ENCODE results near the gene ARCN1.

Gene ARCN1

DNA sequence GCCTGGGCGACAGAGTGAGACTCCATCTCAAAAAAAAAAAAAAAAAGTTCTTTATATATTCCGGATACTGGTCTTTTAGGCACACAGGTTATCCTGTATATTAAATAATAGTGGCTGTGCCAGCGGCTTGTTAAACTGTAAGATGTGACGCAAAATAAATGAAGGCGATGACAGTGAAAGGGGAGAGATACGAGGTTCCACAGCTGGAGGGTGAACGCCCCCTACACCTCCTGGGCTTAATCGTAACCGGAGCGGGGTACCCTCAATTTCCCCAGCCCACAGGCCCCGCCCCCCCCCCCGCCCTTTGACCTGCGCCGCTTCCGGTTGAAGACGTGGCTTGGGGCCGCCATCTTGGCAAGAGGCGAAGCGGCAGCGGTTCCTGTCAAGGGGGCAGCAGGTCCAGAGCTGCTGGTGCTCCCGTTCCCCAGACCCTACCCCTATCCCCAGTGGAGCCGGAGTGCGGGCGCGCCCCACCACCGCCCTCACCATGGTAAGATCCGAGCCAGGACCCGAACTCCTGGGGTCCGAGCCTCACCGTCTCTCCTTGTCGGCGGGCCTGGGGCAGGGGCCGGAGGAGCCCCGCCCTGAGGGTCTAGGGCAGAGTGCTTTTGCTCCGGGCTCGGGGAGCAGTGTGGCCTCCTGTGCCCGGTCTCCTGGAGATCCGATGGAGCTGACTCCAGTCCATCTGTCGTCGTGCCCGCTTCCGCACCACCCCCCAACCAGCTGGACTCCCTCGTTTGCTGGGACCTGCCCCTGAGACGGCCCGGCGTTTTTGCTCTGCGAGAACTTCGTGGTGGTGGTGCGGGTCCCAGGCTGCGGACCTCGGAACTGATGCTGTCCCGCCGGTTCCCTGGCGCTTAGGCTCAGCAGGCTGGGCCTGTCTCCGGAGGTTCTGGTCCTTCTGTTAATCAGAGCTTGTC lies at the start of gene ARCN1:
Gene ARCN1, plus strand, starts transcription at position 349 of the 920 bp plus-strand sequence. Its CDS starts 139 bp downstream, at position 488.
- peak; percentile 4 for DNase-seq

DNA sequence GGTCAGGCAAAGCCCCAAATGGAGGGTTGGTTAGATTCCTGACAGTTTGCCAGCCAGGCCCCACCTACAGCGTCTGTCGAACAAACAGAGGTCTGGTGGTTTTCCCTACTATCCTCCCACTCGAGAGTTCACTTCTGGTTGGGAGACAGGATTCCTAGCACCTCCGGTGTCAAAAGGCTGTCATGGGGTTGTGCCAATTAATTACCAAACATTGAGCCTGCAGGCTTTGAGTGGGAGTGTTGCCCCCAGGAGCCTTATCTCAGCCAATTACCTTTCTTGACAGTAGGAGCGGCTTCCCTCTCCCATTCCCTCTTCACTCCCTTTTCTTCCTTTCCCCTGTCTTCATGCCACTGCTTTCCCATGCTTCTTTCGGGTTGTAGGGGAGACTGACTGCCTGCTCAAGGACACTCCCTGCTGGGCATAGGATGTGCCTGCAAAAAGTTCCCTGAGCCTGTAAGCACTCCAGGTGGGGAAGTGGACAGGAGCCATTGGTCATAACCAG lies 49.6 kb upstream of the ARCN1 start:
- DNase-seq: no peak

DNA sequence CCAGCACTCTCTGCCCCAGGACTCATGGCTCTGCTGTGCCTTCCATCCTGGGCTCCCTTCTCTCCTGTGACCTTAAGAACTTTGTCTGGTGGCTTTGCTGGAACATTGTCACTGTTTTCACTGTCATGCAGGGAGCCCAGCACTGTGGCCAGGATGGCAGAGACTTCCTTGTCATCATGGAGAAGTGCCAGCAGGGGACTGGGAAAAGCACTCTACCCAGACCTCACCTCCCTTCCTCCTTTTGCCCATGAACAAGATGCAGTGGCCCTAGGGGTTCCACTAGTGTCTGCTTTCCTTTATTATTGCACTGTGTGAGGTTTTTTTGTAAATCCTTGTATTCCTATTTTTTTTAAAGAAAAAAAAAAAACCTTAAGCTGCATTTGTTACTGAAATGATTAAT lies 47.9 kb upstream of the ARCN1 start:
- DNase-seq: no peak

GRCh38 chr11:118524757-118525470 lies 47.3 kb upstream of the ARCN1 start:
- DNase-seq: no peak

DNA sequence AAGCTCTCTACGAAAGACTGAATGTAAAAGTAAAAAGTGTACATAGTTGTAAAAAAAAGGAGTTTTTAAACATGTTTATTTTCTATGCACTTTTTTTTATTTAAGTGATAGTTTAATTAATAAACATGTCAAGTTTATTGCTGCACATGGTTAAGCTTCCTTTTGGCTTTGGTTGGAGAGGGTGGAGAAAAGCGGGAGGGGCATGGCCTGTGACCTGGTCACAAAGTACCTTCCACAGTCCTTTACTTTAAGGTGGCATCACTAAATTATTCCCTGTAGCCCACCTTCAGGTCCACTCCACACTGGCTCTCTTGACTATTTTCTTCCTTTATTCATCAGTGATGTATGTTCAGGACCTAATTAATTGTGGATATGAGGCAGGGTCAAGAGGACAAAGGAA lies 45.5 kb upstream of the ARCN1 start:
- DNase-seq: no peak

DNA sequence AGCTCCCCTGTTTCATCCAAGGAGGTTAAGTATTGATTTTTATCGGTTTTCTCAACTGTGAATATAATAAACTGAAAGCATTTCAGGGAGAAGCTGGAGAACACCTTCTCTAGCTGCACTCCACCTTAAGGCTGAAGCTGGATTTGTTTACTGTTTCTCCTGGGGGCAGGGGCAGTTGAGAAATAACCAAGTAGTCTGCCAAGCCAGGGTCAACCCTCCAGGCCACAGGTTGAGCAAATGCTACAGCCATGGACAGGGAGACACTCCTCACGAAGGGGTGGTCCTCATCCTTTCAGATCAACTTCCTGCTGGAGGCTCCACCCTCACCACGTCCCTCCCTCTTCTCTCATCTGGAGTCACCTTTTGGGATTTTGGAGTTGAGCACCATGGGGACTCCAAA lies 45.1 kb upstream of the ARCN1 start, which contains the start of gene TTC36:
Gene TTC36, plus strand, starts transcription at position 366 of the 400 bp plus-strand sequence. Its CDS starts 21 bp downstream, at position 387.
- DNase-seq: no peak

DNA sequence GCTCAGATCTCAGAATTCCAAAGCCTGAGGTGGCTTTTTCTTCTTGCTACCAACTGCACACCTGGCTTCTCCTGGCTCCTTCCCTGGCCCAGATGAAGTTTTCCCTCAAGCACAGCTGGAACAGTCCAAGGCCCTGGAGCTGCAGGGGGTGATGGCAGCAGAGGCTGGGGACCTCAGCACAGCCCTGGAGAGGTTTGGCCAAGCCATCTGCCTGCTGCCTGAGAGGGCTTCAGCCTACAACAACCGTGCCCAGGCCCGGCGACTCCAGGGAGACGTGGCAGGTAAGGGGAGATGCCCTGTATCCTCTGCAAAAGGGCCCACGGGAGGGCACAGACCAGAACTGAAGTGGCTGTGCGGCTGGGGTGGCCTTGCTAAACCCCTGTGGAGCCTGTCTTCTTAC lies 43.7 kb upstream of the ARCN1 start:
- DNase-seq: no peak

DNA sequence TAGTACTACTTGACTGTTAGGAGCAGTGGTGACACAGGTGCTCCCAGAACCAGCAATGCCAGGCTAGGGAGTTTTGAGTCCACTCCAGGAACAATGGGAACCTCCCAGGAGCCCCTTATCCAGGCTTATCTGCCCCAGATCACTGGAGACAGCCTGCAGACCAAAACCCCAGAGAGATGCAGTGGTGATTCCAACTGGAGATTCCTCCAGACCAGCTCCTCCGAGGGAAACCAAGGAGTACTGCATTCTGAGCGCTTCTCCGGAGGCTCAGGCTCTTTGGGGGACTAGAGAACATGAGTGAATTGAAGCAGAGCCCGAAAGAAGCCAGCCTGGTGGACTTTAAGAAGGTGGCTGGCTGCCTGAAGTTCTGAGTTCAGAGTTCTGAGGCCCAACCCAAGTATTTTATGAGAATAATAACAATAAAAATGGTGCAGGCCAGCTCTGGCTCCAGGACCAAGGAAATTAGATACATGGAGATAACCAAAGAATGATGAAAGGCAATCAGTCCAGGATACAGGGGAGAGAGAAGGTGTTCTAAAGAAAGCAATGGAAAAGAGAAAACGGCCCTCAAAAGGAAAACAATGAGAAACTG lies 42.5 kb upstream of the ARCN1 start:
- DNase-seq: no peak

- no peak for DNase-seq
Measured at GRCh38 chr11:118530180-118530682, 42.0 kb upstream of the ARCN1 start.

DNA sequence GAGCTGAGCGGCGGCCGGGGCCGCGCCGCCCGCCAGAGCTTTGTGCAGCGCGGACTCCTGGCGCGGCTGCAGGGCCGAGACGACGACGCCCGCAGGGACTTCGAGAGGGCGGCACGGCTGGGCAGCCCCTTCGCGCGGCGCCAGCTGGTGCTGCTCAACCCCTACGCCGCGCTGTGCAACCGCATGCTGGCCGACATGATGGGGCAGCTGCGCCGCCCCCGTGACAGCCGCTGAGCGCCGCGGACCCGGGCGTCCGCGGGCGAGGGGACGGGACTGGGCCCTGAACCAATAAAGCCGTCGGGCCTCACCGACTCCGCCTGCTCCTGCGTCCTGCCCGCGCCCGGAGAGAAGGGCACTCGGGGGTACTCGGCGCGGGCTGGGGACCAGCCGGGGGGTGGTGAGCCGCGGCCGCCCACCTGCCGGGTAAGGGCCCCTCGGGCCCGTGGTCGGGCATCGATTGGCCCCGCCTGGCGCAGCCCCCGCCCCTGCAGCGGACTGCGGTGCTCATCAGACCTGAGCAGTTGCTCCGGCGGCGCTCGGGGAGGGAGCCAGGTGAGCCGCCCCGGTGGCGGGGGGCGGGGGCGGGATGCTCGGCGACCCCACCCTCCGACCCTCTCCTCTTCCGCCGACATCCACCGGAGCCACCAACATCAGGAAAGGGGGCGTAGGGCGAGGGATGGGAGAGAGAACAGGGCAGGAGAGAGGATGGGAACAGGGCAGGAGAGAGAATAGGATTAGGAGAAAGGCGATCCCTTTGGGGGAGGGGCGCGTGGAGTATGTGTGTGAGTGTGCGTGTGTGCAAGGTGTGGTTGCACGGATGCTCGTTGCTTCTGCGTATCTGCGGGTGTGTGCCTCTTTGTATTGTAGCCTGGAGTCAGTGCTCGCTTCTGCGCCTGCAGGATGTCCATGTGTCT lies 41.3 kb upstream of the ARCN1 start, which contains the start of gene TMEM25:
Gene TMEM25, plus strand, starts transcription at position 510 of the 914 bp plus-strand sequence. CDS start 610 bp downstream, outside the sequence.
- DNase-seq: no peak

DNA sequence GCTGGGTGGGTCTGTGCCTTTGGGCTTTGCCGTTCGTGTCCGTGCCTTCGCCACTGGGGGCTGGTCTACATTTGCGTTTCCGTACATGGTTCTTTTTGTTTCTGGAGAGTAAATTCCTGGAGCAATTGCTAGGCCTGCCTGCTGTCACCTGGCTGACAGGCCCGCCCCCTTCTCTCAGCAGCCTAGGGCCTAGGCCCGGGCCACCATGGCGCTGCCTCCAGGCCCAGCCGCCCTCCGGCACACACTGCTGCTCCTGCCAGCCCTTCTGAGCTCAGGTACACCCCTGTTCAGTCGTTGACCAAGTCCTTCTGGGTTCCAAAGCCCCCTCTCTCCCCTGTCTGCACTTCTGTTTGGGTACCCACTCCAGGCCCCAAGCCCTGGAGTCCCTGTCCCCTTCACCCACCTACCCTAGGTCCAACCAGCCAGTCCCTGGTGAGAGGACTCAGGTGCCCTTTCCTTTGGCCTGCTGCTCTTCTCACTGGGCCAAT lies 40.6 kb upstream of the ARCN1 start:
- DNase-seq: no peak

- DNase-seq: no peak
Measured at GRCh38 chr11:118532091-118532490, 40.1 kb upstream of the ARCN1 start.

DNA sequence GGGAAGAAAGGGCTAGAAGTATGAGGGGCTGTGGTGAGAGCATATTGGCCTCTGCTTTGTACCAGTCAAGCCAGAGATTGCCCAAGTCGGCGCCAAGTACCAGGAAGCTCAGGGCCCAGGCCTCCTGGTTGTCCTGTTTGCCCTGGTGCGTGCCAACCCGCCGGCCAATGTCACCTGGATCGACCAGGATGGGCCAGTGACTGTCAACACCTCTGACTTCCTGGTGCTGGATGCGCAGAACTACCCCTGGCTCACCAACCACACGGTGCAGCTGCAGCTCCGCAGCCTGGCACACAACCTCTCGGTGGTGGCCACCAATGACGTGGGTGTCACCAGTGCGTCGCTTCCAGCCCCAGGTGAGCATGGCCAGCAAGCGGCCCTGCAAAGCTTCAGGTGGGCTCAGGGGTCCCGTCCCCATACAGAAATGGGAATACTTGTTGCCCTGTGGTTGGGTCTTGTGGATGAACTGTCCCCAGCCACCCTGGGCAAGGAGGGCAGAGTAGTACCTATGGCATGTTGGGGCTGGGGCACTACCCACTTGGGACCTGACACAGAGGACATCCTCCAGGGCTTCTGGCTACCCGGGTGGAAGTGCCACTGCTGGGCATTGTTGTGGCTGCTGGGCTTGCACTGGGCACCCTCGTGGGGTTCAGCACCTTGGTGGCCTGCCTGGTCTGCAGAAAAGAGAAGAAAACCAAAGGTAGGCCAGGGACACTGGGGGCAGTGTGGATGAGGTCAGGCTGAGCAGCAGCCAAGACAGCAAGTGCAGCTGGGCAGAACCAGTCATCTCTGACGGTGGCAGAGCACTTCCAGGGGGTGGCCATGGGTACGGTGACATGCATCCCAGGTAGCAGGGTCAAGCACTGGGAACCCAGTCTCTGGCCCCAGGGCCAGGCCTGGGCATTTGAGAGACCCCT lies 39.1 kb upstream of the ARCN1 start:
- DNase-seq: no peak

GRCh38 chr11:118533769-118534729 lies 38.2 kb upstream of the ARCN1 start:
- DNase-seq: no peak

DNA sequence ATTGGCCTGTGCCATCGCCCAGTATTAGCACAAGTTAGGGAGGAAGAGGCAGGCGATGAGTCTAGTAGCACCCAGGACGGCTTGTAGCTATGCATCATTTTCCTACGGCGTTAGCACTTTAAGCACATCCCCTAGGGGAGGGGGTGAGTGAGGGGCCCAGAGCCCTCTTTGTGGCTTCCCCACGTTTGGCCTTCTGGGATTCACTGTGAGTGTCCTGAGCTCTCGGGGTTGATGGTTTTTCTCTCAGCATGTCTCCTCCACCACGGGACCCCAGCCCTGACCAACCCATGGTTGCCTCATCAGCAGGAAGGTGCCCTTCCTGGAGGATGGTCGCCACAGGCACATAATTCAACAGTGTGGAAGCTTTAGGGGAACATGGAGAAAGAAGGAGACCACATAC lies 36.9 kb upstream of the ARCN1 start:
- no peak for DNase-seq

- no peak for DNase-seq
Measured at GRCh38 chr11:118536726-118537125, 35.5 kb upstream of the ARCN1 start.

- DNase-seq: no peak
Measured at GRCh38 chr11:118537409-118537980, 34.7 kb upstream of the ARCN1 start.

DNA sequence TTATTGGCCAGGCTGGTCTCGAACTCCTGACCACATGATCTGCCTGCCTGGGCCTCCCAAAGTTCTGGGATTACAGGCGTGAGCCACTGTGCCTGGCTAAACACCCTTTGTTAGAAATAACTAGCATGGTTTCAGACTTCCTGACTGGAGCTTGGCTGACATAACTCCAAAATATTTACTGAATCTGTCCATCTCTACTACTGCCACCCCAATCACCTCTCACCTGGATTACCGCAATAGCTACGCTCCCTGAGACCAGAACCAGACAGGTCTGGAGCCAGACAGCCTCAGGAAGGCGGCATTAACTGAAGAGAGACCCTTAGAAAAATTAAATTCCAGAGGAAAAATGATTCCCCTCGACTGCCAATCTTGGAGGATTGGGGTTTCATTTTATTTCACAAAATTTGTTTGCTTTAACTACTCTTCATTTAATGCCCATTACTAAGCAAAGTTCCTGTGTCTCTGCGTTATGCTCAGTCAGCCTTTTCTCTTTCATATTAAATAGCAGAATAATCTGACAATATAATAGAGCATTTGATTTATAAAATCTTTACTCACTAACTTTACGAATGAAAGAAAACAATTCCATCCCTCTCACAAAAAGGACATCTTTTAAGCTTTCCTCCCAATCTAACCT lies 28.1 kb upstream of the ARCN1 start:
- DNase-seq: no peak
